HCT116 (cell line): ENCODE measurements around the gene RNF151.
"Not testable (repeated sequence)": the region's sequence is repeated elsewhere in the genome, so short reads cannot be mapped to it uniquely, and the experiment has no call there.

ENCODE experiments used
- EZH2 ChIP-seq: fragments of 200-600 bp; sonication (generic); IDR thresholded peaks from 2 replicates; pipeline ENCODE4 v1.6.1; 2017; ENCODE audit warnings: antibody characterized with exemption, mixed run types
- POLR2A ChIP-seq: IDR thresholded peaks from 2 replicates; pipeline ENCODE4 v1.7.0; 2011; ENCODE audit warnings: borderline replicate concordance; ENCODE audit not compliant: insufficient read depth, insufficient read length; ENCODE audit errors: extremely low read depth

GRCh38 chr16:2011726-2012125, 45.1 kb downstream of the RNF151 start:
- not testable (repeated sequence) for TF ChIP-seq EZH2, POLR2A
